ENCODE data around the gene TMTC2.

TMTC2 gene

DNA sequence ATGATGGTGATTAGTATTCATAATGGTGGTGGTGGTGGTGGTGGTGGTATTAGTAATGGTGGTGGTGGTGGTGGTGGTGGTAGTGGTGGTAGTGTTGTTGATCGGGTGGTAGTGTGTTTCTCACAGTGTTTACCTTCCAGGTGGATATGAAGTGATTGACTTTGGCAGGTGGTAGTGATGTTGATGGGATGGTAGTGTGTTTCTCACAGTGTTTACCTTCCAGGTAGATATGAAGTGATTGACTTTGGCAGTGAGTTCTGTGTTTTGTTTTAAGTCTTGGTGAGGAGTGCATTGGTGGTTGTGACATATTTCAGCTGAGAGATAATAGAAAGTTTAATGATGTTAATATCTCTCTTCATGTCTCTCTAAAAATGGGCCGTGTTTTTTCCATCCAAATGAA lies 189.4 kb downstream of the TMTC2 start:
- DNase-seq (ENCODE audit: extremely low read depth, low read depth), result no peak
- no peak overlapping the region for H3K4me3 ChIP-seq (replicated peaks; ENCODE audit: low read depth, low read length)
- TF ChIP-seq, protein P1, sequence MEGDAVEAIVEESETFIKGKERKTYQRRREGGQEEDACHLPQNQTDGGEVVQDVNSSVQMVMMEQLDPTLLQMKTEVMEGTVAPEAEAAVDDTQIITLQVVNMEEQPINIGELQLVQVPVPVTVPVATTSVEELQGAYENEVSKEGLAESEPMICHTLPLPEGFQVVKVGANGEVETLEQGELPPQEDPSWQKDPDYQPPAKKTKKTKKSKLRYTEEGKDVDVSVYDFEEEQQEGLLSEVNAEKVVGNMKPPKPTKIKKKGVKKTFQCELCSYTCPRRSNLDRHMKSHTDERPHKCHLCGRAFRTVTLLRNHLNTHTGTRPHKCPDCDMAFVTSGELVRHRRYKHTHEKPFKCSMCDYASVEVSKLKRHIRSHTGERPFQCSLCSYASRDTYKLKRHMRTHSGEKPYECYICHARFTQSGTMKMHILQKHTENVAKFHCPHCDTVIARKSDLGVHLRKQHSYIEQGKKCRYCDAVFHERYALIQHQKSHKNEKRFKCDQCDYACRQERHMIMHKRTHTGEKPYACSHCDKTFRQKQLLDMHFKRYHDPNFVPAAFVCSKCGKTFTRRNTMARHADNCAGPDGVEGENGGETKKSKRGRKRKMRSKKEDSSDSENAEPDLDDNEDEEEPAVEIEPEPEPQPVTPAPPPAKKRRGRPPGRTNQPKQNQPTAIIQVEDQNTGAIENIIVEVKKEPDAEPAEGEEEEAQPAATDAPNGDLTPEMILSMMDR (IDR thresholded peaks at IDR 0.05; ENCODE audit: low read depth, low read length, missing control alignments), result no peak

DNA sequence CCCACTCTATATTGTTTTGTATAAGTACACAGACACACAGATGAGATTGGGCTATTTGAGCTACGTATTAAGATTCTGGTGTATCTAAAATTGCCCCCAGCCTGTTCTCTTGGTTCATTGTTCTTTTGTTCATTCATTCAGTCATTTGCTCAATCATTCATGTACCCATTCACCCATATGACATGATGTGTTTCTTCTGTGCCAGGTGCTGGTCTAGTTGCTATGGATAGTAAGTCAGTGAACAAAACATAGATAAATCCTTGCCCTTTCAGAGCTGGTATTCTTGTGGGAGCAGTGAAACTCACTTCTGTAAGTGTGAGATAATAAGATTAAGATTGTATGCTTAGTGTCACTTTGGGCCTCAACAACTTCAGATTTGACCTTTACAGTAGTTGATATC lies 191.3 kb downstream of the TMTC2 start:
- no peak for DNase-seq (ENCODE audit: extremely low read depth, low read depth)
- TF ChIP-seq, protein P1 (IDR thresholded peaks at IDR 0.05; ENCODE audit: low read depth, low read length, missing control alignments), result no peak
- no peak overlapping the region for H3K4me3 ChIP-seq (replicated peaks; ENCODE audit: low read depth, low read length)

DNA sequence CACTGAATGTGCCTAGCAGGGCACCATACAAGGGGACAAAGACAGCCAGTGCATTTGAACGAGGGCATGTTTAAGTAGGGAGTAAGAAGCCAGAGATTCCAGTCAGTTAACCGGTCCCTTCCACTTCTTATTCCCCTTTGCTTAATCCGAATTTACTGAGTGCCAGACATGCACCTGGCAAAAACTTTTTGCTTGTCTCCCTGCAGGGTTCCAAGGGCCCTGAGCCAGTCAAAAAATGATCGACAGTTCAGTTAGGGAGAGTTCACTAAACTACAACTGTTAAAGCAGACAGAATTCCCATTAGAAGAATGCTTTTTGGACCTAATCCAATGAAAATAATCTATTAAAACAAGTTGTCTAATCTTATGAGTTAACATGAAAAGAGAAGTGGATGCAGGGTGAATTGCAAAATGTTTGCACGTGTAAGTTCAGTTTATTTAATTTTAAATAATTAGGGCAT lies 193.8 kb downstream of the TMTC2 start:
- no peak for DNase-seq (ENCODE audit: extremely low read depth, low read depth)
- TF ChIP-seq, protein P1 (IDR thresholded peaks at IDR 0.05; ENCODE audit: low read depth, low read length, missing control alignments), result no peak
- H3K4me3 ChIP-seq (replicated peaks; ENCODE audit: low read depth, low read length), result no peak overlapping the region

DNA sequence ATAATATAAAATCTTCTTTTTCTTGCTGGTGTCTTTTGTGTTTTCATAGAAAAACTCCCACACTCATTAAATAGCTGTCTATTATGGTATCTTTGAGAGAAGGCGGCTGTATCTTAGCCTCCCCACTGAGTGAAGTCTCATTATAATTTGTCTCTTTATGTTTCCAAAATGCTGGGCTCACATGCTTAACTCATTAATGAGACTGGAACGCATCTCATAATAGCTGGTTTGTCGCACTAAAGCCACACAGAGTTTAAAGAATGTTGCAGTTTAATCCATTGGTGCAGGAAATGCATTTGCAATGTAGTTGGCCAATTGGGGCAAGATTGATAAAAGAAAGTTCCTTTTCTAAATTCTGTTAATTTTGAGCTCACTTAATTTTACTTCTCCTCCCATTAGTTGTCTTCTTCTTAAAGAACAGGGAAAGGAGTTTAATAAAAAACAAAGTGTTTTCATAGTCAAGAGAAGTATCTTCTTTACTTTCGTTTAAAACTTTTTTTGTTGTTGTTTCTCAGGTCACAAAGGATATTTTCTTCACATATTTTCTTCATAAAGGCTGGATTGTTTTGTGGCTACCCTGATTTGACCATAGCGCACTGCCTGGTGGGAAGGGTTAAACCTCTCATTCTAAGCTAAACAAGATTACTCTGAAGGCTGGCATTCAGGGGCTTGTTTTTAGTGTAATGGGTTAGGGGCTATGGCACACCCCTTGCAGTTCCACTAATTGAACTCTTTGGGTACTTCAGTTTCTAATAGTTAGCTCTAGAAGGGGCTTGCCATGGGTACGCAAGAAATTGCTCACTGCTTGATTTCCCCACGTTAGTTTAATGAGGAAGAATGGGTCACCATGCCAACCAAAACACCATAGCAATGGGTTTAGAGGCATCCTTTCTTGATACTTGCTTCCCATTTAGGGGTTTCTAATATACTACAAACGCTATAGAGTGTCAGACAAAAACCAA lies 197.0 kb downstream of the TMTC2 start:
- H3K4me3 ChIP-seq (replicated peaks; ENCODE audit: low read depth, low read length), result no peak overlapping the region
- no peak for DNase-seq (ENCODE audit: extremely low read depth, low read depth)
- TF ChIP-seq, protein P1 (IDR thresholded peaks at IDR 0.05; ENCODE audit: low read depth, low read length, missing control alignments), result no peak

DNA sequence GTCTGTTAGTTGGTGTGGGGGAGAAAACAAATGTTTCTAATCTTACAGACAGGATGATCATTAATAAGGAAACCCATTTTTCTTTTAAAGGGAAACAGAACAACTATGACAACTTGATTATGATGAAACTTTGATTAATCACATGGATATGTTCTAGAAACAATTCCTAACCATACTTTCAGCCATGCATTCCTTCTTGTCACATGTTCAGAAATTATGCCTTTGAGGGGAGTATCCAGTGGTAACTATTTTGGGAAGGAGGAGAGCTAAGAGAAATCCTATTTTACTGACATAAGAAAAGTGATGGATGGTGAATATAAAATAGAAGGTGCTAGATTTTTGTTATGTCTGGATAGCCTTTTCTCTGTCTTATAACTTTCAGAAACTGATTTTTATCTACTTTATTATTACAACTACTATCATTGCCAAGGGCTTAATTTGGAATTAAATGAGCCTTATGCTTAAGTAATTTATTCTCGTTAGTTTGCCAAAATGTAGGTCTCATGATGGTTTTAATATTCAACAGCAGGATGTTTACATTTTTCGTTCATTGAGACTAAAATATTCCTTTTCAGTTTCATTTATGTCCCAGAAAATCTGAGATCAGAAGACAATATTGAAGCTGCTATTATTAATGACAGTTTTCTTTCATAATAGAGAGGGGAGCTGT lies 200.1 kb downstream of the TMTC2 start:
- no peak for DNase-seq (ENCODE audit: extremely low read depth, low read depth)
- H3K4me3 ChIP-seq (replicated peaks; ENCODE audit: low read depth, low read length), result no peak overlapping the region
- TF ChIP-seq, protein P1 (IDR thresholded peaks at IDR 0.05; ENCODE audit: low read depth, low read length, missing control alignments), result no peak

DNA sequence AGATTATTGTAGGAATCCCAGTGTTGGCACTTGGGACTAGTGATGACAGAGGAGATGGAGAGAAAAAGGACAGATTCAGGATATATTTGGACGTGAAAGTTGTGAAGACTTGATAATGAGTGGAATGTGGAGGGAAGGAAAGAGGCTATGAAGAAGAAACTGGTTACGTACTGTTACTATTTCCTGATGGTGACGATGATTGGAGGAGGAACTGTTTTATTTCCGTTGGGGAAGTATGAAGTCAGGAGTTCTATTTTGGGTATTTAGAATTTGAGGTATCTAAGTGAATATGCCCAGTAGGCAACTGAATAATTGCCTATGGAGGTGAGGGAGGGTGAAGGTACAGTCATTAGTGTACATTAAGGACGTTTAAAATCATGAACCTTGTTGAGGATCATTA lies 207.2 kb downstream of the TMTC2 start:
- TF ChIP-seq, protein P1 (IDR thresholded peaks at IDR 0.05; ENCODE audit: low read depth, low read length, missing control alignments), result no peak
- DNase-seq (ENCODE audit: extremely low read depth, low read depth), result no peak

More for the DNA sequence above, 207.2 kb downstream of the TMTC2 start:
- no peak overlapping the region for H3K4me3 ChIP-seq (replicated peaks; ENCODE audit: low read depth, low read length)

Data from HFF-Myc (cell line).